ENCODE measurements around the gene ZNF438. TPM values are rescaled to one million over a fixed set of nuclear protein-coding genes. Genes with fewer than 3 reads are reported as not detected.
"Not testable (repeated sequence)": the region's sequence is repeated elsewhere in the genome, so short reads cannot be mapped to it uniquely, and the experiment has no call there.

Gene ZNF438
- total RNA-seq, 2 donors from 2014 or later, result 2.6 to 2.9 TPM

DNA sequence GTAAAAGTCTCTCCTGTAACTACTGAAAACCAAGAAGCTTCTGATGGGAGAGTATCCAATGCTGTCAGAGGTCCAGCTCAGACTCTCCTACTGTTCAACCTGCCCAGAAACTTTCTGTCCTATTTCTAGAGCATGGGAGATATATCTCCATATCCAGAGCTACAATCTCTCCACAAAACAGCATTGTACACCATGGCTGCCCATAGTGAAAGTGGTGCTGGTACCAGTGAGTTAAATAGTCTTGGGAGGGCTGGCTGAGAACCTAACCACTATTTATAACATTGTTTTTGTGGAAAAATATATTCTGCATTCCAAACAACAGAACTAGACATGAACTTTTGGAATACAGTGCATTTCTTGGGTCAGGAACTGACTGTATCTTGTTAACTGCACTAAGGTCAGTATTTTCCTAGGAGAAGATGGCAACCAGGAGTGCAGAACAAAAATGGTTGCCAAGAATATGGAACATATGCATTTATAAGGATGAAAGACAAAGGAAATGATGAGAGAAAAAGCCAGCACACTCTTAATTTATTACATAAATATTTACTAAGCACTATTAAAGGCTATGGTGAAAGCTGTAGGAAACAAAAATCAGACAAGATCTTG lies 91.9 kb downstream of the ZNF438 start:
- no peak for ATAC-seq
- no peak for TF ChIP-seq POLR2A (IDR thresholded peaks at IDR 0.05)
- TF ChIP-seq, protein P1, sequence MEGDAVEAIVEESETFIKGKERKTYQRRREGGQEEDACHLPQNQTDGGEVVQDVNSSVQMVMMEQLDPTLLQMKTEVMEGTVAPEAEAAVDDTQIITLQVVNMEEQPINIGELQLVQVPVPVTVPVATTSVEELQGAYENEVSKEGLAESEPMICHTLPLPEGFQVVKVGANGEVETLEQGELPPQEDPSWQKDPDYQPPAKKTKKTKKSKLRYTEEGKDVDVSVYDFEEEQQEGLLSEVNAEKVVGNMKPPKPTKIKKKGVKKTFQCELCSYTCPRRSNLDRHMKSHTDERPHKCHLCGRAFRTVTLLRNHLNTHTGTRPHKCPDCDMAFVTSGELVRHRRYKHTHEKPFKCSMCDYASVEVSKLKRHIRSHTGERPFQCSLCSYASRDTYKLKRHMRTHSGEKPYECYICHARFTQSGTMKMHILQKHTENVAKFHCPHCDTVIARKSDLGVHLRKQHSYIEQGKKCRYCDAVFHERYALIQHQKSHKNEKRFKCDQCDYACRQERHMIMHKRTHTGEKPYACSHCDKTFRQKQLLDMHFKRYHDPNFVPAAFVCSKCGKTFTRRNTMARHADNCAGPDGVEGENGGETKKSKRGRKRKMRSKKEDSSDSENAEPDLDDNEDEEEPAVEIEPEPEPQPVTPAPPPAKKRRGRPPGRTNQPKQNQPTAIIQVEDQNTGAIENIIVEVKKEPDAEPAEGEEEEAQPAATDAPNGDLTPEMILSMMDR (IDR thresholded peaks at IDR 0.05), result no peak
- no peak overlapping the region for H3K27ac ChIP-seq
- intact Hi-C loops (cut with DNase I), result no loop called here
- H3K9me3 ChIP-seq, result no peaks in the 10 kb centered on the region
- H3K4me3 ChIP-seq, result no peak overlapping the region
- H3K4me1 ChIP-seq, result no peaks in the 10 kb centered on the region
- DNase-seq, result no peak
- H3K36me3 ChIP-seq (replicated peaks in 1 of 2; ENCODE audit: insufficient read depth in 1 of 2, low read depth in 2 of 2), result no peaks in the 10 kb centered on the region
- no peaks in the 10 kb centered on the region for H3K27me3 ChIP-seq

DNA sequence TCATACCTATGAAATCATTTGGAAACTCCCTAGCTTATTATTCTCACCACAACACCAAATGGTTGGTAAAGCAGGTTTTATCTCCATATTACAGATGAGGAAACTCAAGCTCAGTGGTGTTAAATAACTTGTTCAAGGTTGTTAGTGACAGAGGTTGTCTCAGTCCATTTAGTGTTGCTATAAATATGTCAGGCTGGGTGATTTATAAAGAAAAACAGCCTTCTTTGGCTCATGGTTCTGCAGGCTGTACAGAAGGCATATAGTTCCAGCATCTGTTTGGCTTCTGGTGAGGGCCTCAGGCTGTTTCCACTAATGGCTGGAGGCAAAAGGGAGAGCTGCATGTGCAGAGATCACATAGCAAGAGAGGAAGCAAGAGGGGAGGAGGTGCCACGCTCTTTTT lies 96.6 kb downstream of the ZNF438 start:
- Histone ChIP-seq H3K36me3 (replicated peaks in 1 of 2; ENCODE audit: insufficient read depth in 1 of 2, low read depth in 2 of 2) (no peaks in the 10 kb centered on the region), H3K27ac (no peak overlapping the region), H3K4me1 (no peaks in the 10 kb centered on the region), H3K4me3 (no peak overlapping the region), H3K27me3 (no peaks in the 10 kb centered on the region), H3K9me3 (no peaks in the 10 kb centered on the region)
- TF ChIP-seq, protein P1 (IDR thresholded peaks at IDR 0.05), result no peak
- TF ChIP-seq POLR2A (IDR thresholded peaks at IDR 0.05), result no peak
- WGBS, 2 donors, result 86 to 95% methylated on average over 1 of the region's 1 CpG
- DNase-seq (no peak), ATAC-seq (no peak)
- intact Hi-C loops (cut with DNase I), result no loop called here

DNA sequence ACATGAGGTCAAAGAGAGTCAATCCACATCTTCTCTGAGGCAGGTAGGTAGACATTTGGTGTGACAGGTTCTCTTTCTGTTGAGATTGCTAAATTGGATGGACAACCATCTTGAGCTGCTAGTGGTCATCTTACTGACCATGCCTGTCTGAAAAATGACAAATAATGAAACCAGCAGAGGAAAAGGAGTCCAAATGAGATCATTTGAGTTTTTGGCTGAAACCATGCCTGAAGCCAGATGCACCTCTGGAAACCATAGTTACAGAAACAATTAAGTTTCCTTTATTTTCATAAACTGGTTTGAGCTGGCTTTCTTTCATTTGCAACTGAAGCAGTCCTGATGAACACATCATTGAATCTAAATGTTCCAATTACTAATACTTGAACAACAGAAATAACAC lies 100.6 kb downstream of the ZNF438 start:
- H3K4me3 ChIP-seq, result no peak overlapping the region
- H3K27ac ChIP-seq, result no peak overlapping the region
- intact Hi-C loops (cut with DNase I), result no loop called here
- ATAC-seq (no peak), DNase-seq (no peak)
- H3K27me3 ChIP-seq, result no peaks in the 10 kb centered on the region
- no peaks in the 10 kb centered on the region for H3K9me3 ChIP-seq
- TF ChIP-seq POLR2A (IDR thresholded peaks at IDR 0.05), result no peak
- TF ChIP-seq, protein P1 (IDR thresholded peaks at IDR 0.05), result no peak
- no peaks in the 10 kb centered on the region for H3K36me3 ChIP-seq (replicated peaks in 1 of 2; ENCODE audit: insufficient read depth in 1 of 2, low read depth in 2 of 2)
- no peaks in the 10 kb centered on the region for H3K4me1 ChIP-seq

DNA sequence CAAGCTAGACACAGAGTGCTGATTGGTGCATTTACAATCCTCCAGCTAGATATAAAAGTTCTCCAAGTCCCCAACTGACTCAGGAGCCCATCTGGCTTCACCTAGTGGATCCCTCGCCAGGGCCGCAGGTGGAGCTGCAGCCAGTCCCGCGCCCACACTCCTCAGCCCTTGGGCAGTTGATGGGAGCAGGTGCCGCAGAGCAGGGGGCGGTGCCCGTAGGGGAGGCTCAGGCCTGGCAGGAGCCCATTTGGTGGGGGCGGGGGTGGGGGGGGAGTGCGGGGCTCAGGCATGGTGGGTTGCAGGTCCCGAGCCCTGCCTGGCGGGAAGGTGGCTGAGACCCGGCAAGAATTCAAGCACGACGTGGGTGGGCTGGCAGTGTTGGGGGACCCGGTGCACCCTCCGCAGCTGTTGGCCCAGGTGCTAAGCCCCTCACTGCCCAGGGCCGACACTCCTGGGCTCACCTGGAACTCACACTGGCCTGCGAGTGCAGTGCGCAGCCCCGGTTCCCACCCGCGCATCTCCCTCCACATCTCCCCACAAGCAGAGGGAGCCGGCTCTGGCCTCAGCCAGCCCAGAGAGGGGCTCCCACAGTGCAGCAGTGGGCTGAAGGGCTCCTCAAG lies 101.7 kb downstream of the ZNF438 start:
- no peaks in the 10 kb centered on the region for H3K9me3 ChIP-seq
- TF ChIP-seq, protein P1 (IDR thresholded peaks at IDR 0.05), result no peak
- no peak for TF ChIP-seq POLR2A (IDR thresholded peaks at IDR 0.05)
- H3K4me3 ChIP-seq, result no peak overlapping the region
- DNase-seq, result no peak
- no peaks in the 10 kb centered on the region for H3K4me1 ChIP-seq
- ATAC-seq, result no peak
- 93 to 98% methylated on average over 9 to 17 of the region's 23 CpGs for WGBS, 2 donors
- H3K27me3 ChIP-seq, result no peaks in the 10 kb centered on the region
- intact Hi-C loops (cut with DNase I), result no loop called here
- H3K27ac ChIP-seq, result no peak overlapping the region
- no peaks in the 10 kb centered on the region for H3K36me3 ChIP-seq (replicated peaks in 1 of 2; ENCODE audit: insufficient read depth in 1 of 2, low read depth in 2 of 2)

DNA sequence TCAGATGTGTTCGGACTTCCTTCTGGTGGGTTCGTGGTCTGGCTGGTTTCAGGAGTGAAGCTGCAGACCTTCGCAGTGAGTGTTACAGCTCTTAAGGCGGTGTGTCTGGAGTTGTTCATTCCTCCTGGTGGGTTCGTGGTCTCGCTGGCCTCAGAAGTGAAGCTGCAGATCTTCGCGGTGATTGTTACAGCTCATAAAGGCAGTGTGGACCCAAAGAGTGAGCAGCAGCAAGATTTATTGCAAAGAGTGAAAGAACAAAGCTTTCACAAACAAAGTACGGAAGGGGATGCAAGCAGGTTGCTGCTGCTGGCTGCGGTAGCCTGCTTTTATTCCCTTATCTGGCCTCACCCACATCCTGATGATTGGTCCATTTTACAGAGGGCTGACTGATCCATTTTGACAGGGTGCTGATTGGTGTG lies 102.3 kb downstream of the ZNF438 start:
- H3K4me3 ChIP-seq; DNase-seq; H3K36me3 ChIP-seq (replicated peaks in 1 of 2; ENCODE audit: insufficient read depth in 1 of 2, low read depth in 2 of 2); ATAC-seq; H3K27me3 ChIP-seq; H3K27ac ChIP-seq; H3K9me3 ChIP-seq; intact Hi-C loops (cut with DNase I); H3K4me1 ChIP-seq: not testable (repeated sequence)
- 76 to 96% methylated on average over 10 of the region's 10 CpGs for WGBS, 2 donors
